Hematopoietic multipotent progenitor cell treated with erythropoietin and hydrocortisone succinate and interleukin-3 and kit ligand, for 15 days (in vitro differentiated cells): ENCODE data around the gene CD8B.
"Not testable (repeated sequence)": the region's sequence is repeated elsewhere in the genome, so short reads cannot be mapped to it uniquely, and the experiment has no call there.

ENCODE experiments used
- DNase-seq: peaks from one replicate; pipeline ENCODE4 v3.0.0-alpha.2; 2015; ENCODE audit warnings: low spot score

CD8B gene

DNA sequence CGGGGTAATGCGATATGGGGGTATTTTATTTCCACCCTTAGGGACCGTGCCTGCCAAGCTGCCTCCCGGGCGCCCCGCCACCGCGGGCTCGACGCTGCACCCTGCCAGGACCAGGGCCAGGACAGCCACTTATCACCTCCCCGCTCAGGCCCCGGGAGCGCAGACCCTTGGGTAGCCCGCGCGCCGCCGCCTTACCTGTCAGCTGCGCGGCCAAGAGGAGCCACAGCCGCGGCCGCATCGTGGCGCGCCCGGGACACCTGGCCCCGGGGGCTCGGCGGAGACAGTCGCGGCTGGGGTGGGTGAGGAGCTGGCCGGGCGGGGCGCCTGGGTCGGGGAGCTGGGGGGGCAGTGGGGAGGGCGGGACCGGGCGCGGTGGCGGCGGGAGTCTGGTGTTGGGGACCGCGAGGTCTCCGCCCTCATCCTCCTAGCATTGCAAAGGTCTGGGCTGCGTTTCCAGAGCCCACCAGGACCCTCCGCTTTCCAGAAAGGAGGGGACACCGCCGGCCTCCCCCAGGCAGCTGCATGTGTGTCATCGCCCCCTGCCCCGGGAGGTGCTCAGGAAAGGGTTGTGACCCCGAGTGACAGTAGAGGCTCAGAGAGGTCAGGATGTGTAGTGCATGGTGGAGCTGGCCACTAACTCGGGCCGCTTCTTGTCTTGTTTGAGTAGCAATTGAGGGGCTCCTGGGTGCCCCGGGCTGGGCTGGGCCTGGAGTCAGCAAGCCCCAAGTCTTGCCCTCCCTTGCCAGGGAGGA is at the start of gene CD8B:
Gene CD8B (minus strand): TSS at position 259 of the 752 bp plus-strand sequence. CDS start 21 bp downstream, at position 238.
- DNase-seq: not testable (repeated sequence)

DNA sequence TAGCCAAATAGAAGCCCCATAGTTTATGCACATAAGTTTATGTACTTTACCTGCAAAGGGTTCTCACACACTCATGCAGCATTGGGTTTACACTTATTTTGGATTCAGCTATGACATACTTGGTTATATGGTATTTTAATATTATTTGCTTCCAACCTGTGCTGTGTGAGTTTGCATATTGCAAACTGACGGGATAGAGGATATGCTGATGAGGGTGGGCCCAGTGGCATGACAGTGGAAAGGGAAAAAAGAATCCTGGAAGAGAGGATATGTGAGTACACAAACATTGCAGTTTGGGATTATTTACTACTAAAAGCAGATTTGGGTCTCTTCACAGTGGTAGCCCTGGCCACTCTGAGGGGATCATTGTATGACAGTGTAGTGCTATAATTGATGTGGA is 44.2 kb upstream of the CD8B start:
- DNase-seq: not testable (repeated sequence)

DNA sequence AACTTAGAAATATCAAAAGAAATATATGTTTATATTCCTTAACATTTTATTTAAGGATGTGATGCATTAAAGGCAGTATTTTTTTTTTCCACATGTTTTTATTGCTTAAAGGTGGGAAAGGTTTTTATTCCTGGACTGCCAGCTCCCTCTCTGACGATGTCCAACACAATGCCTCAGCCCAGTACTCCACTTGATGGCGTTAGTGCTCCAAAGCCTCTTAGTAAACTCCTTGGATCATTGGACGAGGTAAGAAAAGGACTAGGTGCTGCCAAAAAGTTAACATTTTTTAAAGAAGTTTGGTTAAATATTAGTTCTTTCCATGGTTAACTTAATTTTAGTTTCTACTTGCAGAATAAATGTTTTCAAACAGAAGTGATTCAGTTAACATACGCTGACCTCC is 39.0 kb upstream of the CD8B start:
- DNase-seq: not testable (repeated sequence)

DNA sequence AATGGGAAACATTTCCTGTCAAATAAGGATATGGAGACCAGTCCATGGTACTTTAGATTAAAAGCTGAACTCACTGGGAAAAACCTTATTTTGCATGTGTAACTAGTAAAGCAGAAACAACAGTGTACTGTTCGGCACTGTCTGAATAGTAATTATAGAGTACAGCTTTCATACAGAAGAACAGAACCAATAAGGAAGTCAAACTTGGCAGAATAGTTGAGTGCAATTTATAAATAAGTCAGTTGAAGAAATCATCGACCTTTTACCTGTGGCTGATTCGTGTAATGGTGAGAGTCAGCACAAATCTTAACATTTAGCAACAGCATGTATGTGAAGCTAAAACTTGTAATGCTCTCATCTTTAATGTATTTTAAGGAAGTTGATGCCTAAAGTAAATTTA is 24.3 kb upstream of the CD8B start:
- DNase-seq: not testable (repeated sequence)

DNA sequence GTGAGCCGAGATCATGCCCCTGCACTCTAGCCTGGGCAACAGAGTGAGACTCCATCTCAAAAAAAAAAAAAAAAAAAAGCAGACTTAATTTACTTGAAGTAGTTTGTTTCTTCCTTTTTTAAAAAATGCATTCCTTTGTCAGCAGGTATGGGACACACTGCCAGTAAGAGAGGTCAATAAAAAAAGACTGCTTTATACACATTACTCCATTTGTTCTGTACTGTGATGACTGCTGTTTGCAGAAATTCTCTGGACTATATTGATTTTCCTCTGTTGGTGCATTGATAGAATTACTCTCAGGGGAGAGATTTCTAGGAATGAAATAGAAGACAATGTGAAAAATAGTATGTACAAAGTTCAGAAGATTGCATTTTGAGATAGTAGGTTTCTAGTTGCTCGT is 21.2 kb upstream of the CD8B start:
- not testable (repeated sequence) for DNase-seq

DNA sequence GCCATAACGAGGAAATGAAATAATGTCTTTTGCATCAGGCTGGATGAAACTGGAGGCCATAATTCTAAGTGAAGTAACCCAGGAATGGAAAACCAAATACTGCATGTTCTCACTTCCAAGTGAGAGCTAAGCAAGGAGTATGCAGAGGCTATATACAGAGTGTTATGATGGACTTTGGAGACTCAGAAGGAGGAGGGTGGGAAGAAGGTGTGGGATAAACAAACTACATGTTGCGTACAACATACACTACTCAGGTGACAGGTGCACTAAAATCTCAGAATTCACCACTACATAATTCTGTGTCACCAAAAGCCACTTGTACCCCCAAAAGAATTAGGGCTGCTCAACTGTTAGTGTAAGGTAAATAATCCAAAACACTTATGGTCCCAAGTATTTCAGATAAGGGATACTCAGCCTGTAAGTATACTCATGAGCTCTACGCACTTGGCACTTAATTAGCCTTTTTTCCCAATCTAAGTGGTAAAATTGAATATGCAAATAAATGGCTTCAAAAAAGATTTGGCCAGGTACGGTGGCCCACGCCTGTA is 20.5 kb upstream of the CD8B start:
- DNase-seq: not testable (repeated sequence)

DNA sequence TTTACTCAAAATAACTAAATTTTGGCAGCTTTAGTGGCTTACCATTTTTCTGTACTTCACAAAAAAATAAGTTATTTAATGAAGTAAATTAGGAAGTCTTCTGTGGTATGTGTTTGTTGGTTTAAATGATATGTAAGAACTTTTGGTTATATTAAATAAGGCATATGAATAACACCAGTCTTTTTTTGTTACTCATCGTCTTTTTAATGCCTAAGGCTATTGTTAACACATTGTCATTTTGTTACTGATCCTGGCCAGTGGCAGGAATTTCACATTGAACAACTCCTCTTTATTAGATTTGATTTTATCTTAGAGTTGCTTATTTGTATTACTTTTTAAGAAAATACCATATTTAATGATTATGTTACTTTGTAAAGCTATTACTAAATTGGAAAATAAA is 17.3 kb upstream of the CD8B start:
- DNase-seq: not testable (repeated sequence)

DNA sequence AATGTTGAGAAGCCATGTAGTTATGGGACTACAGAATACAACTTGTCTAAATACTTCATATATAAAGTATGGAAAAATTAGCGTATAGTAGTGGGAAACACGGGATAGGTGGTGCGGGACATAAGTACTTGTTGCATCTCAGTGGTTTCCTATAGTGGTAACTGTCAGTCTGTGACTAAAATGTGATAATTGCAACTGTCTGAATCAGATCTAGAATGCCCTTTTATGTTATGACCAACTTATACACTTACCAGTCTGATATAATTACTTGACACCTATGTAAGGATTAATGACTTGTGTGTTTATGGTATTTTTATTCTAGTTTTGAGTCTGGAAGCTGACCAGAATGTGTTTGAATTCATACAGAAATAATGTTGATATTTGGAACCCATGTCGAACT is 9.3 kb upstream of the CD8B start:
- not testable (repeated sequence) for DNase-seq

DNA sequence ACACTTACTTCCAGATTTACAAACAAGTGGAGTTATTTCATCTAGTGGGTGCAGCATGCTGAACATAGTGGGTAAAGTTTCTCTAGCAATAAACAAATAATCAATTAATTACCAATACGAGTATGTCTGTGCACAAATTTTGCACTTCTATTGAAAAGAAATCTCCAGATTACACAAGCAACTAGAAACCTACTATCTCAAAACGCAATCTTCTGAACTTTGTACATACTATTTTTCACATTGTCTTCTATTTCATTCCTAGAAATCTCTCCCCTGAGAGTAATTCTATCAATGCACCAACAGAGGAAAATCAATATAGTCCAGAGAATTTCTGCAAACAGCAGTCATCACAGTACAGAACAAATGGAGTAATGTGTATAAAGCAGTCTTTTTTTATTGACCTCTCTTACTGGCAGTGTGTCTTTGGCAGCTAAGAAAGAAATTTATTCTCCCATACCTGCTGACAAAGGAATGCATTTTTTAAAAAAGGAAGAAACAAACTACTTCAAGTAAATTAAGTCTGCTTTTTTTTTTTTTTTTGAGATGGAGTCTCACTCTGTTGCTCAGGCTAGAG is 7.3 kb upstream of the CD8B start:
- DNase-seq: not testable (repeated sequence)

DNA sequence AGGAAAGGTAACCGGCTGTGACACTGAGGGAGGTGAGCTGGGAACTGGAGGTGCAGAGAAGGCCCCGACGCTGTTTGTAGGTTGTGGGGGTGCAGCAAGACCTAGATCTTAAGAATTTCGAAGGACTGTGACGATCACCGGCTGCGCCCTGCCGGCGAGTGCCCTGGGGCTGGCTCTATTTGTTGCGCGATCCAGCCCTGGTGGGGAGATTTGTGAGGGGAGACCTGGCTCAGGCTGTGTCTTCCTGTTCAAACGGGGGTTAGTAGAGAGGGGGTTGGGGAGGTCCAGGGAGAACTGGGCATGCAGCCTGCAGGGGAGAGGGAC is 656 bp upstream of the CD8B start:
- not testable (repeated sequence) for DNase-seq

DNA sequence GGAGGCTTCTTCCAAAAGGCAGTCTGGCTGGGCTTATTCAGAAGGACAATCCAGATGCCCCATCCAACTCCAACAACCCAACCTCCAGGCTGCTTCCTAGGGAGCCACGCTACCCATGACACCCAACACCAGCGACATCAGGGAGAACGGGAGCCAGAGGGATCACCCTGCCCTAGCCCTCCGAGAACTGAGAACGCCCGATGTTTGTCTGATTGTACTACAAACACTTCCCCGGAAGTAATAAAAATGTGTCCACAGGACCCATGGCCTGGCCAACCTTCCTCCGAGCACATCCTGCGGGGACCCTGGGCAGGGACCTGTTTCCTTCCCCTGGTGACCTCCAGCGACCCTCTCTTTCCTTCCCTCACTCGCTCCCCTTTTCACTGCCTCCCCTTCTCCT is 511 bp downstream of the CD8B start:
- not testable (repeated sequence) for DNase-seq

DNA sequence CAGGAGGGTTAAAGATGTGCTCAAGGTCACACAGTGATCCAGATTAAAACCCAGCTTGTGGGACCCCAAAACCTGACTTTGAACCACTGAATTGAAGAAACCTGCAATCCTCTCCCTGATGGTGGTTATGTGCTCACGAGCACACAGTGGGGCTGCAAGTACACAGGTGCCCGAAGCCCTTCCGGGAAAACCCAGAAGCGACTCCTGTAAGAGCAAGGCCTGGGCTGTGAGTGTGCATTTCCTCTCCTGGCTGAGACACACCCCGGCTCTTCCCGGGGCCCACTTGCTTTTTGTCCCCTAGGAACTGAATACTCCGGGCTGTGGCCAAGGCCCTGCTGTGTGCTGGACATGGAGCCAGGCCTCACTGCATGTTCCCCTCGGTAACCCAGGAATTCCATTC is 1.1 kb downstream of the CD8B start:
- not testable (repeated sequence) for DNase-seq

DNA sequence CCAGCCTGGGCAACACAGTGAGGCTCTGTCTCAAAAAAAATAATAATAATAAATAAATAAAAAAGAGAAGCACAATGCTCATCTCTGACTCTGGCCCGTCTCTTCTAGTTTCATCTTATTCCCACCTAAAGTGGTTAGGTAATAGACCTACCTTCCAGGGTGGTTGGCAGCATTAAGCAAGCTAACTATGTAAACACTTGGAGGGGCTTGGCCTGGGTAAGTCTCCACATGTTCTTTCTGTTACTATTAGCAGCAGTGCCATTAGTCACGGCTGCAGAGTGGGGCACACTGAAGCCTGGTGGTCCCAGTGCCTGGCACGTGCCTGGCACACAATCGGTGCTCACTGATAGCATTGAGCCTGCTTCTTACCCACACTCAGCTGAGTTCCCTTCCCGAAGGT is 4.0 kb downstream of the CD8B start:
- not testable (repeated sequence) for DNase-seq

DNA sequence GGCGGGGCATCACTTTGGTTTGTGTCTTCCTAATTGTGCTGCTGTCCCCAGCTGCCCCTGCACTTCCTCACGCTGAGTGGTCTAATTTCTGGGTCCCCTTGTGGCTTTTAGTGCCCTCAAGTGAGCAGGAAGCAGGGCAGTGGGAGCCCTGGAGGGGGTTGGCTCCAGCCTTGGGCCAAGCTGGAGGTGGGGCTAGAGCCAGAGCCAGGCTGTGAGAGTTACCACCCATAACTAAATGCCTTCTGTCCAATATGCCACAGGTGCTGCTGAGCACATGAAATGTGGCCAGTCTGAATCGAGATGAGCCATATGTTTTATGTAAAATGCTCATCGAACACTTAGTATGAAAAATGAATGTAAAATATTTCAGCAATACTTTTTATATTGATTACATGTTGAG is 5.2 kb downstream of the CD8B start:
- not testable (repeated sequence) for DNase-seq

DNA sequence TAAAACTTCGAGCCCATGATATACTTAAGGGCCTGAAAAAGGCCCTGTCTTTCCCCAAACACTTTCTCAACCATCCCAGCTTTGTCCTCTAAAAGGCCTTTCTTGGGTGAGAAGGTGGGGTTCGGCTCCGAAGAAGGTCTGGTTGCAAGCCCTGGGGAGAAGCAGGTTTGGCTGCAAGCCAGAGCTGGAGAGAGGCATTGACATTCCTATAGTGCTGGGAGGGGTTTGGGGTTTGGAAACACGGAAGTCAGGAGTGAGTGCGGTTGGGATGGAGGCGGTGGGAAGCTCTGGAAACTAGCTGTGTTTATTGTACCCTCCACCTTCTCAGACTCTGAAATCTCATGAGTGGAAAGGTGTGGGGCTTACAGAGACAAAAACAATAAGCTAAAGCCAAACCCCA is 5.7 kb downstream of the CD8B start:
- not testable (repeated sequence) for DNase-seq

DNA sequence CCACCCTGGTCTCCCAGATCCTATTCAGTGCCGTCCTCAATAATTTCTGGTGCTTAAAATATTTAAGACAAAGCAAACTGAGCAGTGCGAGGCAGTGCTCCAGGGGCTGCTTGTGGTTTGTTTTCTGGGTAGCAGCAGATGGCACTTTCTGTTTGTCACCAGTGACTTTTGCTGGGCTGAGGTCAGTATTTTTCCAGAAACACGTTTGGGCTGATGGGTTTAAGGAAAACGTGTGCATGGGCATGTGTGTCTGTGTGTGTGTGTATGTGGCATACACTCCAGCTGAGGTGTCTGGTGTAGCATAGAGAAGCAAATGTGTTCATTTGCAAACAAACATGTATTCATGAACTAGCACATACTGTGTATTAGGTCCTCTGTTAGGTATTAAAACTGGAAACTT is 10.1 kb downstream of the CD8B start:
- not testable (repeated sequence) for DNase-seq

DNA sequence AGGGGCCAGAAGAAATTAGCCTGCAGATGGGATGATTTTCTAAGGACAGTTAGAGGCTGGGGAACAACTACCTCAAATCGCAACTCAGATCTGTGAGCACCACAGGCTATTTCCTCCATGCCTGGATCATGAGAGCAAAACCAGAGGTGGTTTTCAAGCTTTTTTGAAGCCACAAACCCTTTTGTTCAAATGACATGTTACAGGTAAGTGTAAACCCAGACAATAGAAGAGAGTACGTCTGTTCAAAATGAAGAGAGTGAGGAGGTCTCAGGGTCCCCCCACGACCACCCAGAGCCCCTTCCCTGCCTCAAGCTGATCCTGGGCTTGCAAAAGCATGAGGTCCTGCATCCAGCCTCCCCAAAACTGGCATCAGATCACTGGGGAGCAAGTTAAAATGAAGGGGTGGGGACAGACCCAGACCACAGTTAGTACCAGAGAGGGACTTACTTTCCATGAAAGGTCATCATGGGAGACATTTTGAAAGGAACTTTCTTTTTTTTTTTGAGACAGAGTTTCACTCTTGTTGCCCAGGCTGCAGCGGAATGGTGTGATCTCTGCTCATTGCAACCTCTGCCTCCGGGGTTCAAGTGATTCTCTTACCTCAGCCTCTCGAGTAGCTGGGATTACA is 19.0 kb downstream of the CD8B start:
- DNase-seq: not testable (repeated sequence)

DNA sequence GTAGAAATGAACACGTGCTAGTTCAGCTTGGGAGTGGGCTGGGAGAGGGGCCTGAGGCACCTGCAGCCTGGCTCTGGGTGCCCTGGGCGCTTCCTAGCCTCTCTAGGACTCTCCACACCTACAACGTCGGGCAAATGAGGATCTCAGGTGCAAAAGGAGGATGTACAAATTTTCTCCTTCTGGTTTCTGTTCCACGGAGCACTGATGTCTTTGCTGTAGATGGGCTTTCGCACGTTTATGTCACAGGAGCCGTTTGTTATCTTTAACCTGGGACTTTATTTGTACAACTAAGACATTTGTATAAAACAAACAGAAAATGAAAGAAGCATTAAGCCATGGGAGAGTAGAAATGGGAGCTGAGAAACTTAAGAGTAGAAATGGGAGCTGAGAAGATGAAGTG is 20.4 kb downstream of the CD8B start:
- DNase-seq: not testable (repeated sequence)

DNA sequence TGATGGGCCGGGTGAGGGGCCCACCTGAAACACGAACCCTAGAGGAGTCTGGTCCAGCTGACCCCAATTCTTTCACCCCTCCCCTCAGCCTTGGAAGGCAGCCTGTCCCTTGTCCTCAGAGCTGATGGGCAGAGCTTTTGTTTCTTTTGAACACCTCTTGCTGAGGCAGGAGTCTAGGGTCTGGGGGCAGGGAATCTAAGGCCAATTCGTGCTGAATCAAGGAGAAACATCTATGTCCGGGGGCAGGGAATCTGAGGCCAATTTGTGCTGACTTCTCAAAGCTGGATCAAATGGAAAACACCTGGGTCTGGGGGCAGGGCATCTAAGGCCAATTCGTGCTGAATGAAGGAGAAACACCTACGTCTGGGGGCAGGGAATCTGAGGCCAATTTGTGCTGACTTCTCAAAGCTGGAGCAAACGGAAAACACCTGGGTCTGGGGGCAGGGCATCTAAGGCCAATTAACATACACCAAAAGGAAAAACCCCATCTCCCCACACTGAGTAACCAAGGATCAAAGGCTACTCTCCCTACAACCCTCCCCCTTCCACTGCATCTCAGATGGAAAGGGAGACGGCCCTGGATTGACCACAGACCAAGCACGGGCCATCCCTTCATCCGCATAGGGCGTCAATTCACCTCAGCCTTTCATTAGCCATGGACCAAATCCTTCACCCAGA is 21.7 kb downstream of the CD8B start:
- not testable (repeated sequence) for DNase-seq

DNA sequence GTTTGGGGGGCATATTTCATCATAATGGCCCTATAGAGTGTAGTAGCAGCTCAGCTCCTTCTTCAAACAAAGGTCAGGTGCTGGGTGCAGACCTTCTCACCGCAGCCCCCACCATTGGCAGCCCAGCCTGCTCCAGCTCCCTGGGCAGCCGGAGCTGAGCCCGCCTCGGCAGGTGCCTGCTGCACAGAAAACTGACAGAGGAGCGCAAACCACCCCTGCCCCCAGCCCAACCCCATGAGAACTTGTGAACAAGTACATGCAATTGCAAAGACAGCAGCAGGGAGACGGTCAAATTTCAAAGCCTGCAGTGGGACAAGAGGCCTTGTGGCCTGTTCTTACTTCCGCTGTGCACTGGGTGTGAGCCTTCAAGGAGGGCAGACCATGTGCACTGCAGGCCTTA is 22.2 kb downstream of the CD8B start:
- DNase-seq: not testable (repeated sequence)

DNA sequence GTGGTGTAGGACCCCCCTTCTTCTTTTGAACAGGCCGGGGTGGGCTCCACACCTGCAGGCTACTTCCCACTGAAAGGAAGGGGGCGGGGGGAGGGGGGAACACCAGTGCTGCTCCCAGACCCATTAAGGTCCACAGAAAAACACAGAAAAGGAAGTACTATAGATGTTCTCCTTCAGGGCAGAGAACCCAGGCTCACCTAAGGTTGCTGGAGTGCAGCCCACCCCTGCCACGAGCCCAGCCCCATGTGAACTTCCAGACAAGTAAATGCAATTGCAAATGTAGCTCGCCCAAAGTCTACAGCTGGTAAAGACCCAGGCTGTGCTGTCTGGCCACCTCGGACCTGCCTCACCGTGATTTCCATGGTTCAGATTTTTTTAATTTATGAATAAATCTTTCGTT is 24.0 kb downstream of the CD8B start:
- DNase-seq: not testable (repeated sequence)

DNA sequence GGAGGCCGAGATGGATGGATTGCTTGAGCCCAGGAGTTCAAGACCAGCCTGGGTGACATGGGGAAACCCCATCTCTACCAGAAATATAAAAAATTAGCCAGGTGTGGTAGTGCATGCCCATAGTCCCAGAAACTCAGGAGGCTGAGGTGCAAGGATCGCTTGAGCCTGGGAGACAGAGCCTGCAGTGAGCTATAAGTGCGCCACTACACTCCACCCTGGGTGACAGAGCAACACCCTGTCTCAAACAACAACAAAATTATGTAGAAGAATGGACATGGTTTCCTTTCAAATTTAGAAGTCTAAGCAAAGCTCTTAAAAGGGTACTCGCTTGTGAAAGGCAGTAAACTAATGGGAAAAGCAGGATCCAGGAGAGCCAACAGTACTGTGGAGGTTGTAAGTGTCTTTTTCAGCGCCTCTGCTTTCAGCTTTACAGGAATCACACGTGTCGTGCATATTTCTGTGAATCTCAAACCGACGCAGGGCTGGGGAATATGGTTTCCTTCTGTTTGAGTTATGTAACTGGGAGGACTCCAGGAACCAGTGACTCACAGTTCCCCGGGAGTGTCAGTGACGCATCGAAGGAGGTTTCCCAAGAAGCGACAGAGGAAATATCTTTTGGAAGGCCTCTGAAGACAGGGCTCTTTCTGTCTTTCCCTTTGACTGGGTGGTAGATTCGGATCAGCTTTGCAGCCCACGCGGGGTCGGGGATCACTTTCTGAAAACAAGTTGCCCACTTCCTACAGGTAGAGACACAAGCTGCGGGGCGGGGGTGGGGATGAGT is 24.6 kb downstream of the CD8B start:
- DNase-seq: peak; percentile 40
